HCT116 (cell line): ENCODE data around the gene DYNC1I1. TPM values are rescaled to one million over a fixed set of nuclear protein-coding genes. Genes with fewer than 3 reads are reported as not detected.

ENCODE experiments used
- ATAC-seq: fragments of 200-7000 bp; cut with Tn5 transposase; 2 replicates; pipeline ENCODE4 v1.9.1; 2020; ENCODE audit warnings: mild to moderate bottlenecking, moderate library complexity
- BruUV-seq: library from RNA; stranded (reverse); fragments of 400-500 nt; replicated peaks from 2 replicates; lab custom pipeline; 2021; lab: Mats Ljungman, UMichigan
- CTCF ChIA-PET: fragments of 300-600 bp; sonication (Branson Sonifier 250); formaldehyde crosslinking; loops from one replicate; lab custom pipeline; 2021; ENCODE audit warnings: antibody characterized with exemption; lab: Charles Lee
- POLR2A ChIA-PET: fragments of 300-600, 350-600 bp; sonication (Branson Sonifier 250); formaldehyde crosslinking; loops from one replicate; lab custom pipeline; 2021; ENCODE audit warnings: antibody characterized with exemption; lab: Charles Lee
- RAD21 ChIA-PET, 2 experiments: fragments of 300-600 bp; sonication (Branson Sonifier 250); formaldehyde crosslinking; loops; one replicate each; lab custom pipeline; 2023; ENCODE audit warnings: low total read pairs in 2 of 2; ENCODE audit not compliant: uncharacterized antibody in 2 of 2, unreplicated experiment in 2 of 2, low non-redundant PET in 1 of 2; lab: Charles Lee
- DNase-seq: peaks from one replicate; pipeline ENCODE4 v3.0.0-alpha.2; 2010; ENCODE audit warnings: low read depth, low spot score
- H2AFZ ChIP-seq: fragments of 200-600 bp; shearing (Covaris generic), sonication (generic); 2 replicates; pipeline ENCODE4 v1.6.1; 2017; ENCODE audit warnings: low read depth, mixed run types, mixed read lengths, antibody characterized with exemption, low read length; ENCODE audit not compliant: poor library complexity, severe bottlenecking
- H3K27ac ChIP-seq: 2 replicates; pipeline ENCODE4 v1.5.1; 2012; ENCODE audit warnings: low read depth, low read length
- H3K27me3 ChIP-seq: fragments of 200-600 bp; sonication (generic); 2 replicates; pipeline ENCODE4 v1.6.1; 2016; ENCODE audit warnings: mixed run types, low read length, mixed read lengths; ENCODE audit not compliant: insufficient read depth
- H3K36me3 ChIP-seq, 2 experiments: fragments of 200-500 bp in 1 of 2; fragments of 200-600 bp in 1 of 2; sonication (Bioruptor generic) in 1 of 2; sonication (generic) in 1 of 2; 2 replicates each; pipeline versions ENCODE4 v1.5.1 to v1.6.1; 2014 to 2016; ENCODE audit warnings: low read length in 2 of 2, inconsistent platforms in 1 of 2, mixed read lengths in 1 of 2, mixed run types in 1 of 2; ENCODE audit not compliant: insufficient read depth in 2 of 2, control insufficient read depth in 1 of 2
- H3K4me1 ChIP-seq, 2 experiments: fragments of 200-600 bp in 1 of 2; sonication (generic) in 1 of 2; 2 replicates each; pipeline versions ENCODE4 v1.5.1 to v1.6.1; 2012 to 2017; ENCODE audit warnings: low read length in 2 of 2, inconsistent platforms in 1 of 2, mild to moderate bottlenecking in 1 of 2, mixed read lengths in 1 of 2, mixed run types in 1 of 2, moderate library complexity in 1 of 2; ENCODE audit not compliant: insufficient read depth in 2 of 2, control insufficient read depth in 1 of 2
- H3K4me2 ChIP-seq: fragments of 200-600 bp; sonication (generic); 2 replicates; pipeline ENCODE4 v1.6.1; 2017; ENCODE audit warnings: mixed run types, low read length, mixed read lengths
- H3K4me3 ChIP-seq, 2 experiments: fragments of 200-600 bp in 1 of 2; sonication (generic) in 1 of 2; replicated peaks in 1 of 2; 2 replicates each; pipeline ENCODE4 v1.5.1; 2011 to 2016; ENCODE audit warnings: low read length in 2 of 2, control low read depth in 1 of 2, low read depth in 1 of 2, mild to moderate bottlenecking in 1 of 2, mixed read lengths in 1 of 2, mixed run types in 1 of 2
- H3K79me2 ChIP-seq: fragments of 200-600 bp; sonication (generic); 2 replicates; pipeline ENCODE4 v1.6.1; 2017; ENCODE audit warnings: mild to moderate bottlenecking, mixed run types, low read length, moderate library complexity, mixed read lengths; ENCODE audit not compliant: insufficient read depth
- H3K9ac ChIP-seq: fragments of 200-600 bp; sonication (generic); 2 replicates; pipeline ENCODE4 v1.6.1; 2016; ENCODE audit warnings: low read length, mixed read lengths
- H3K9me2 ChIP-seq: fragments of 200-600 bp; sonication (generic), shearing (Covaris generic); 2 replicates; pipeline ENCODE4 v1.6.1; 2017; ENCODE audit warnings: mixed run types, mild to moderate bottlenecking, moderate library complexity; ENCODE audit not compliant: insufficient read depth
- H3K9me3 ChIP-seq, 2 experiments: fragments of 200-500 bp in 1 of 2; fragments of 200-600 bp in 1 of 2; sonication (Bioruptor generic) in 1 of 2; sonication (generic) in 1 of 2; 2 replicates each; pipeline ENCODE4 v1.6.1; 2014 to 2017; ENCODE audit warnings: low read length in 2 of 2, mixed read lengths in 2 of 2, inconsistent platforms in 1 of 2, low read depth in 1 of 2, mild to moderate bottlenecking in 1 of 2, mixed run types in 1 of 2, moderate library complexity in 1 of 2; ENCODE audit not compliant: control insufficient read depth in 1 of 2, insufficient read depth in 1 of 2
- H4K20me1 ChIP-seq: fragments of 200-600 bp; sonication (generic), shearing (Covaris generic); 2 replicates; pipeline ENCODE4 v1.6.1; 2017; ENCODE audit warnings: mixed run types, mild to moderate bottlenecking, moderate library complexity; ENCODE audit not compliant: insufficient read depth
- CTCF ChIP-seq, 3 experiments: fragments of 200-600 bp in 1 of 3; sonication (generic) in 1 of 3; IDR thresholded peaks in 2 of 3; conservative IDR thresholded peaks in 1 of 3; 2 replicates each; pipeline ENCODE4 v1.5.1; 2012 to 2017; ENCODE audit warnings: low read depth in 2 of 3, low read length in 2 of 3, antibody characterized with exemption in 1 of 3, borderline replicate concordance in 1 of 3, control low read depth in 1 of 3, mild to moderate bottlenecking in 1 of 3, mixed read lengths in 1 of 3, mixed run types in 1 of 3, moderate library complexity in 1 of 3; ENCODE audit not compliant: insufficient read depth in 1 of 3
- EZH2 ChIP-seq: fragments of 200-600 bp; sonication (generic); IDR thresholded peaks from 2 replicates; pipeline ENCODE4 v1.6.1; 2017; ENCODE audit warnings: antibody characterized with exemption, mixed run types
- FOSL1 ChIP-seq: IDR thresholded peaks from 2 replicates; pipeline ENCODE4 v1.6.1; 2012; ENCODE audit warnings: low read depth
- MAX ChIP-seq: IDR thresholded peaks from 2 replicates; pipeline ENCODE4 v1.6.1; 2012
- POLR2AphosphoS5 ChIP-seq: IDR thresholded peaks from 2 replicates; pipeline ENCODE4 v1.6.1; 2011; ENCODE audit warnings: mild to moderate bottlenecking, low read depth, low read length, moderate library complexity
- SRF ChIP-seq: IDR thresholded peaks from 2 replicates; pipeline ENCODE4 v1.6.1; 2012; ENCODE audit warnings: low read depth
- TCF7L2 ChIP-seq: IDR thresholded peaks from 2 replicates; pipeline ENCODE4 v1.7.0; 2011; ENCODE audit warnings: borderline replicate concordance, inconsistent platforms; ENCODE audit not compliant: insufficient read depth, insufficient read length; ENCODE audit errors: extremely low read depth
- YY1 ChIP-seq: IDR thresholded peaks from 2 replicates; pipeline ENCODE4 v1.6.1; 2011; ENCODE audit warnings: low read length, low read depth, moderate library complexity, mild to moderate bottlenecking; ENCODE audit not compliant: insufficient replicate concordance; ENCODE audit errors: extremely low read depth
- ZBTB33 ChIP-seq: IDR thresholded peaks from 2 replicates; pipeline ENCODE4 v1.6.1; 2011; ENCODE audit warnings: mild to moderate bottlenecking, low read length, moderate library complexity; ENCODE audit not compliant: insufficient replicate concordance; ENCODE audit errors: extremely low read depth
- ZNF274 ChIP-seq: fragments of 200-500 bp; sonication (Bioruptor generic); IDR thresholded peaks from 2 replicates; pipeline ENCODE4 v1.6.1; 2014; ENCODE audit warnings: mild to moderate bottlenecking, low read depth, low read length, inconsistent platforms
- intact Hi-C: fragments of 100-400 bp; cut with micrococcal nuclease; formaldehyde crosslinking; loops from 2 replicates; pipeline ENCODE4 v1.10.0; 2022
- total RNA-seq: library from RNA; stranded (reverse); gene quantifications from one replicate; pipeline ENCODE4 v1.2.1, GENCODE V29; 2021; ENCODE audit not compliant: unreplicated experiment

Gene DYNC1I1
- total RNA-seq, 1 experiment from 2014 or later = not detected

GRCh38 chr7:95847061-95847460 is 74.7 kb downstream of the DYNC1I1 start:
- no peaks in the 10 kb centered on the region for H3K4me1 ChIP-seq
- POLR2A ChIA-PET = no interaction called here
- peaks cover 5% of the 10 kb centered on the region for H3K27me3 ChIP-seq
- no peak overlapping the region for H3K27ac ChIP-seq
- TF ChIP-seq TCF7L2 (no peak), YY1 (no peak), SRF (no peak), EZH2 (no peak), CTCF (IDR thresholded peaks at IDR 0.05 in 2 of 3, conservative IDR thresholded peaks at IDR 0.05 in 1 of 3; ENCODE audit: borderline replicate concordance in 1 of 3, insufficient read depth in 1 of 3, low read depth in 2 of 3, low read length in 2 of 3) (no peak), ZBTB33 (no peak), POLR2AphosphoS5 (no peak), FOSL1 (no peak), MAX (no peak), ZNF274 (no peak)
- H2AFZ ChIP-seq = no peak overlapping the region
- ATAC-seq (no peak), DNase-seq (no peak)
- no peaks in the 10 kb centered on the region for H3K36me3 ChIP-seq
- BruUV-seq = no TSS peak
- CTCF ChIA-PET = no interaction called here
- RAD21 ChIA-PET = no interaction called here
- no peaks in the 10 kb centered on the region for H4K20me1 ChIP-seq
- intact Hi-C loops = no loop called here
- no peak overlapping the region for H3K4me3 ChIP-seq
- H3K9ac ChIP-seq = no peak overlapping the region
- H3K79me2 ChIP-seq = no peaks in the 10 kb centered on the region
- H3K9me2 ChIP-seq = no peaks in the 10 kb centered on the region
- no peak overlapping the region for H3K4me2 ChIP-seq
- H3K9me3 ChIP-seq = no peaks in the 10 kb centered on the region
